Activated T-cell treated with anti-CD3 and anti-CD28 coated beads for 24 hours (primary cell): Measurements from ENCODE around the gene RGP1.

Experiments
- DNase-seq: peaks from one replicate; pipeline ENCODE4 v3.0.0-alpha.2; 2020; ENCODE audit warnings: low read depth

The RGP1 gene

DNA sequence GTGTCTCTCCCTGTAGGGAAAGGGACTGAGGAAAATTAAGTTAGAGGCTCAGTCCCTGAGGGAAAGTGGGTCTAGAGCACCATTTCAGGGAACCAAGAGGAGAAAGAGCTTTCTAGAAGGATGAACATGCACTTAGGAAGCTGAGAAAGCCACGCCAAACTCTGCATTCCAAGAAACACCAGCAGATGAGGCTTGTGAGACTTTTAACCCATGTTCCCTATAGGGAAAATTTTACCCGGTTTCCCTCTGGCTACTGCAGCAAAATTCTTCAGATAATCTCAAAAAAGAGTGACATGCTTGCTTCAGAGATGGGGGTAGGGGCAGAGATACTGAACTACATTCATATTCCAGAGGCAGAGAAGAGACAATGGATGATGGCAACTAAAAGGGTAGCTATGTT is 25.7 kb upstream of the RGP1 start:
- no peak for DNase-seq

DNA sequence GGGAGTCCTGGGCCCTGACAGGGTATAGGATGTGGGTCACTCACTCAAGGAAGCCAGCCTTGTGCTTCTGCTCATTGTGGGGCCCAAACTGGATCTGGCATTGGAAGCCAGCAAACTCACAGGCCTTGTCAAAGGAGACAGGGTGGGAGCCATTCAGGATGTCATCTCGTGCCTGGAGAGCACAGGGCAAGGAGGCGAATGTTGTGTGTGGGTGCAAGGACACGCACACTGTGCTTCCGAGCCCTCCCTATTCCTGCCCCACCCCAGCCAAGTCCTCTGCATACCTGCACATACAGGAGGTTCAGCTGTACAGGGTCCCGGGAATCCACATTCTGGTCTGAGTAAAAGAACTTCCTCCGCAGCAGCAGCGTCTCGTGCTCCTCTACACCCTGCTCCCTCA is 25.2 kb upstream of the RGP1 start:
- DNase-seq: no peak

DNA sequence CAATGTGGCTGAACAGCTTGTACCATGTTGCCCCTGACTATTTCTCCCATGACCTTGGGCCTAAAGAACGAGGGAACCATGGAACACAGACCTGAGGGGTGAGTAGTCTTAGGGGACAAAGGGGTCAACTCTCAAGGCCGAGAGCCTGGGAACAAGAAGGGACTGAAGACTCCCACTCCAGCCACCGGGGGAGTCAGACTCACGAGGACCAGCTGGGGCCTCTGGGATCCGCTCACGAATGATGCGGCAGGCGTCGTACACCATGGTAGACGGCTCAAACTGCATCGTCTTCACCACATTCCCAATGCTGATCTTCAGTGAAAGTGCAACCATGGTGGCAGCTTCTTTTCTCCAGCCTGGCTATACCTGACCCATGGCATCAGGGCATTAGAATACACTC is 23.7 kb upstream of the RGP1 start:
- no peak for DNase-seq

DNA sequence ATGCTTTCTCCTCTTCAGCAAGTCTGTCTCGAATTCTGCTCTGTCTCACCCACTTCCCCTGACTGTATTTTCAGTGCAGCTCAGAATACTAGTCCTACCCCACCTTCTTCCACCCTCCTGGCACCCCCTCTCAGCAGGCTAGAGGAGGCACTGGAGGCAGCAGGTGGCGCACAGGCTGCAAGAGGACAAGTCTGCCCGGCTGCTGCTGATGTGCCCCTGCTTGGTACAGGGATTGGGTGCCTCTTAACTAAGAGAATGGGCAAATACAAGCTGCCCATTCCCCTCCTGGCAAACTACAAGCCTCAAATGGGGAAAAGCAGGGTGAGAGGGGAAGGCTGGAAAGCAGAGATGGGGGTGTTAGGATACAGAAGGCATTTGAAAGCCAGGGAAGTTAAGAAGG is 22.2 kb upstream of the RGP1 start:
- DNase-seq: no peak

DNA sequence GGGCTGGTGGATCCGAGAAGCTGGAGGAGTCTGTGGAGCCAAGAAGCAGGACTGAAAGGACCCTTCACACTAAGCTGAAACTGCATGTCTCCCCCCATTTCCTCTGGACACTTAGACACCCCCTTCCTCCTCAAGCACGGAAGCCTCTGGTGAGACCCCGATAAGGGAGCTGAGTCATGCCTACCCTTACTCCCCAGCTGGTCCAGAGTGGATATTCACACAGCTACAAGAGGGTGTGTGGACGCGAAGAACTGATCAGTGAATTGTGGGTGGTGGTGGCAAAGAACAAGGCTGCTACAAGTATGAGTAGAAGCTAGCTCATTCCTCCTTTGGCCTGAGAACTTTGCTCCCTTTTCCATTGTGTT is 21.4 kb upstream of the RGP1 start:
- no peak for DNase-seq

DNA sequence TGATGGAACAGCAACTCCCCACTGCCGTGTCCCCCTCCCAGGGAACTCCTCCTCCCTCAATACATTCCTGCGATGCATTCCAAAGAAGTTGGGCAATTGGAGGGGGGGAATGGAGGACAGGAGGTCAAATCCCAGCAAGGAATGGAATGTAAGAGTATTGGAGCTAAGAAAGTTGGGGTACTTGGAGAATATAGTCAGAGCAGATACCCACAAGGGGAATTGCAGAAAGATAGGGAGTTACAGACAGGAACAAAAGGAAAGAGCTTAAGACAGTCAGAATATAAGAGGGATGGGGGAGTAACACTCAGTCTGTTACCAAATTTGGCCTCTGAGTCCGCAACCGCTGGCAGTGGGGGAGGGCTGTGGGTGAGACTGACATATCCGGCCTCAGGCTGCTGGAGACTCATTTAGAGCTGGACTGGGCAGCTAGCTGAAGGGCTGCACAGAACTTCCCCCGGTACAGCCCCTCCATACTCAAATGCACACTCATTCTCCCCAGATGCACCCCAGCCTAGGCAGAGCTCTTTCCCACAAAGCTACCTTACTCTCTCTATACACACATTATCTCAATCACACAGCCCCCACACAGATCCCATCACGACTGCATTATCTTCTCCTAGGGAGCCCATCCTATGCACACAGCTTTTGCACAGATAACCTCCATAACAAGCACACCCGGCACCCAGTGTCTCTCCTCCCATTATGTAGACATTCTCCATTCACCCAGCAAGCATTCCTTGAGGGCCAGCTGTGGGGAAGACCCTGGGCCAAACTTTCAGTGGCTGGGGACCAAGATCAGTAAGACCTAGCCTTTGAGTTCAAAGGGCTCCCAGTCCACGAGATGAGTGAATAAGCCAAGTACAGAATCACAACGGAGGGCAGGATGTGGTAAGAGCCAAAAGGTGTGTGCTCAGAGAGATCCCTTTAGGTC is 20.8 kb upstream of the RGP1 start:
- DNase-seq: no peak

DNA sequence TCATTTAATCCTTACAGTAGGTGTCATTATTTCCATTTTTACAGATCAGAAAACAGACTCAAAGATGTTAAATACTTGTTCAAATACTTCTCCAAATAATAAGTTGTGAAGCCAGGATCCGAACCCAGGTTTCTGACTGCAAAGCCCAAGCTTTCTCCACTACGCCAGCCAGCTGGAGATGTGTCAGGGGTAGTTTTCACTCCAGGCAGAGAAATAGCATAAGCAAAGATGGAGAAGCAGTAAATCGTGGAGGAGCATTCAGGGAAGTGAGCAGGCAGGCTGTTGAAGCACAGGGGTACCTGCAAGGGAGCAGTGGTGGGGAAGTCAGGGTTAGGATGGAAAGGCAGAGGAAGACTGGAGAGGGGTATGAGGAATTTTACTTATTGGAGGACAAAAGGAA is 20.0 kb upstream of the RGP1 start:
- DNase-seq: no peak

DNA sequence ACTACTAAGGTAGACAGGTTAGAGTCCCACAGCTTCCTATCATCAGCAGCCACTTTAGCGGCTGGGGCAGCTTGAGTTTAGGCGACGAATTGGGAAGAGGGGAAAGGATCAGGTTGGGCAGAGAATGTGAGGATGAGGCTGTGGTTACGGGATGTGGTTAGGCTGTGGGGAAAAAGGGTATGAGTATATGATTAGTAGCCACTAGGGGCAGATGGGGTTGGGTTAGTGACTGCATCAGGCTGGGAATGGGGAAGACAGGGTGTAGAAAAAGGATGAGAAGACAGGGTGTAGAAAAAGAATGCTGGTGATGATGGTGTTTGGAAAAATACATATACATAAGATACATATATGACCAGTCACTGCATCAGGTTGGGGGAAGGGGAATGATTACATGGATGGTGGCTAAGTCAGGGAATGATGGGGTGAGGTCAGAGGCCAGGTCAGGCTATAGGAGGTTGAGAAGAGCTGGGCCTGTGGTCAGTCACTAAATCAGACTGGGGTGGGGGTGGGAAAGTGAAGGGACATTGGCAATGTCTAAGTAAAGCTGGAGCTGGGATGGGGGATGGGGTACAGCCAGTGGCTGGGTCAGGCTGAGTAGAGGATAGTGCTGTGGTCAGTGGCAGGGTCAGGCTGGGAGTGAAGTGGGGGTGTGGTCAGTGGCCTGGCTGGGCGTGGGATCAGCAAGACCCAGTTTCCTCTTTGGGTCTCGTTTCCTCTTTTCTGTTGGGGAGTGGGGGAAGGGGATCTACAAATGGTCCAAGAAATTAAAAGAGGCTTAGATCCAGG is 19.2 kb upstream of the RGP1 start:
- DNase-seq: no peak

DNA sequence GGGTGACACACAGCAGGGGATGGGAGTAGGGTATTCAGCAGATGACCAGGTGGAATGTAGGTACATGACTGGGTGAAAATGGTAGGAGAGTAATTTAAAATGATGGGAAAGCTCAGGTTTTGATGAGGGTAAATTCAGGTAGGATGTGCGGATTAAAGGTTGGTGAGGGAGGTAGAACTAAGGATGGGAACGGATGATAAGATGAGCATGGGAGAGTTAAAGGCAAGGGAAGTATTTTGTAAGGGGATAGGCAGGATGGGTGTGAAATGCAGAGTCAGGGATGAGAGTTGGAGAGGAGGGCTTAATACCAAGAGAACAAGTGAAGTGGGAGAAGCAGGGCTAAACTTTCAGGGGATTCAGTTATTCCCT is 18.6 kb upstream of the RGP1 start:
- no peak for DNase-seq

DNA sequence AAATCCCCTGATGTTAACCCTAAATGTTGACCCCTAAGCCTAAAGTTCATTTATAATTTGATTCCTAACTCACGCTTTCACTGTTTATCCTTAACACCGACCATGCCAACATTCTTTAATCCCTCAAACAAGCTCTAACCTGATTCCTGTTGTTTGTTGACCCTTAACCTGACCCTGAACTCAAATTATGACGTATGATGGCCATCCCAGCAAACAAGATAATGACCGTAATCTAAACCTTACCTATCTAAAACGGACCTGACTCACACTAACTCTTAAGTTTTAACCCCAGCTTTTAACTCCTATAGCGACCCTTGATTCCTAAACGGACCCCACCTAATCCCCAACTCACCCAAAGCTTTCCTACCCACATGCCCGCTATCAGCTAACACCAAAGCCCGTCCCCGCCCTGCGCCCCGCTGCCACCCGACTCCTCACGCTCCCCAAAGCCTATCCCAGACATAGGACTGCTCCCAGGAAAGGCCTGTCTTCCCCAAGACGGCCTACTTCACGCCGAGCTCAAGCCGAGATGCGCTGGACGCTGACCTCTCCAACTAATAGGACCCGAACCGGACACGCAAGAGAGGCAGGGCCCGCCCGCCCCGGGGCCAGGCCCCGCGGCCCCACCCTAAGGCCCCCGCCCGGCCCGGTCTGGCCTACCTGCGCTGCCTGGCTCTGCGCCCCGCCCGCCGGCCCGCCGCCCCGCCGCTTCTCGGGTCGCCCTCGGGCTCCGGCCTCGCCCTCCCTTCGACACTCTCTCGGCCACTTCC is 17.5 kb upstream of the RGP1 start:
- DNase-seq: no peak

DNA sequence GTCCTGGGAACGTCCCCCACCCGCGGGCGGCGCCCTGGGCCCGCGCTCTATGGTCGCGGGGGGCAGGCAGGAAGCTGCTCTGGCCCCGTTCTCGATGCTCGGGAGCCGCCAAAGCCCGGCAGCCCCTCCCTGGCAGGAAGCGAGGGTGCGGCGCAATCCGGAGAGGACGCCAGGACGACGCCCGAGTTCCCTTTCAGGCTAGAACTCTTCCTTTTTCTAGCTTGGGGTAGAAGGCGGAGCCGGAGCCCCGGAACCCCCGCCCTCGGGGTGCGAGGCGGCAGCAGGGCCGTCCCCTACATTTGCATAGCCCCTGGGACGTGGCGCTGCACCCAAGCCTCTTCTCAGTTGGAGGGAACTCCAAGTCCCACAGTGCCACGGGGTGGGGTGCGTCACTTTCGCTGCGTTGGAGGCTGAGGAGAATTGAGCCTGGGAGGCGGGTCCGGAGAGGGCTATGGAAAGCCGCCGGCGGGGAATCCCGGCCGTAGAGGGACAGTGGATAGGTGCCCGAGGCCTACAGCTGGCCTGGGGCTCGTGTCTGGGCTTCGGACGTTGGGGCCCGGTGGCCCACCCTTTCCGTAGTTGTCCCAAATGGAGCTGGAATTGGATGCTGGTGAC is 16.8 kb upstream of the RGP1 start, which contains the start of the genes CREB3 and TLN1:
Gene CREB3, plus strand, starts transcription at position 482 of the 615 bp plus-strand sequence. Its CDS starts 107 bp downstream, at position 589.
Gene TLN1, minus strand, starts transcription at position 11 of the 615 bp plus-strand sequence. CDS start 6,501 bp downstream, outside the sequence.
- DNase-seq: peak; percentile 96

DNA sequence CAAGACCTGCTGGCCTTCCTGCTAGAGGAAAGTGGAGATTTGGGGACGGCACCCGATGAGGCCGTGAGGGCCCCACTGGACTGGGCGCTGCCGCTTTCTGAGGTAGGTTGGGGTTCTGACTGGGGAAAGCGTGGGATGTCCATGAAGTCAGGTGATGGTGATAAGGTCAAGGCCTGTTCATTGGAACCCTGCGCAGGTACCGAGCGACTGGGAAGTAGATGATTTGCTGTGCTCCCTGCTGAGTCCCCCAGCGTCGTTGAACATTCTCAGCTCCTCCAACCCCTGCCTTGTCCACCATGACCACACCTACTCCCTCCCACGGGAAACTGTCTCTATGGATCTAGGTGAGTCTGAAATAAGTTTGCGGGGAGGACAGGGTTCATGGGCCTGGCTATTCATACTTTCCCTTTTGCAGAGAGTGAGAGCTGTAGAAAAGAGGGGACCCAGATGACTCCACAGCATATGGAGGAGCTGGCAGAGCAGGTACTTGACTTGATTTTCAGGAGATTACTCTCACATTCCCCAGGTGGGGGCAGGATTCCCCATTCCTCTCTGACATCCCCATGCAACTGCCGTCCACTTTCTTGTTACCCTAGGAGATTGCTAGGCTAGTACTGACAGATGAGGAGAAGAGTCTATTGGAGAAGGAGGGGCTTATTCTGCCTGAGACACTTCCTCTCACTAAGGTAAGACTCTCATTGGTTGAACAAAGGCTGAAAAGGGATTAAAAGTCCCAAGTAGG is 16.1 kb upstream of the RGP1 start:
- no peak for DNase-seq

DNA sequence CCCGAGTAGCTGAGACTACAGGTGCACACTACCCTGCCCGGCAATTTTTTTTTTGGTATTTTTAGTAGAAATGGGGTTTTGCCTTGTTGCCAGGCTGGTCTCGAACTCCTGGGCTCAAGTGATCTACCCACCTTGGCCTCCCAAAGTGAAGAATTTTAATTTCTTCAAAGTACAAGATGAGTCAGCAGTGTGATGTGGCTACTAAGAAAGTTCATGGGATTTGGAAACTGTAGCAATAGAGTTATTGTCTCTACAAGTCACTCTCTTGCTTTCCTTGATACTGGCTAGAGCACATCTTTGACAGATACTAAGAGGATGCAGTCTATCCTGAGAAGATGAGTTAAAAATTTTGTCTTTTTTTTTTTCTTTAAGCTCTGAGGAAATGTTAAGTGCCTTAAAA is 15.0 kb upstream of the RGP1 start:
- DNase-seq: no peak

DNA sequence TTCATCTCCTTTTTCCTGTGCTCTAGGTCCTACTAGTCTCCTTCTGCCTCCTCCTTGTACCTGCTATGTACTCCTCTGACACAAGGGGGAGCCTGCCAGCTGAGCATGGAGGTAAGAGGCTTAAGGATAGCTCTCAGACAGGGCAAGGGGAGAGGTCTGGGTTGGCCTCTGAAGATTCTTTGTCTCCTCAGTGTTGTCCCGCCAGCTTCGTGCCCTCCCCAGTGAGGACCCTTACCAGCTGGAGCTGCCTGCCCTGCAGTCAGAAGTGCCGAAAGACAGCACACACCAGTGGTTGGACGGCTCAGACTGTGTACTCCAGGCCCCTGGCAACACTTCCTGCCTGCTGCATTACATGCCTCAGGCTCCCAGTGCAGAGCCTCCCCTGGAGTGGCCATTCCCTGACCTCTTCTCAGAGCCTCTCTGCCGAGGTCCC is 12.9 kb upstream of the RGP1 start:
- peak; percentile 55 for DNase-seq

DNA sequence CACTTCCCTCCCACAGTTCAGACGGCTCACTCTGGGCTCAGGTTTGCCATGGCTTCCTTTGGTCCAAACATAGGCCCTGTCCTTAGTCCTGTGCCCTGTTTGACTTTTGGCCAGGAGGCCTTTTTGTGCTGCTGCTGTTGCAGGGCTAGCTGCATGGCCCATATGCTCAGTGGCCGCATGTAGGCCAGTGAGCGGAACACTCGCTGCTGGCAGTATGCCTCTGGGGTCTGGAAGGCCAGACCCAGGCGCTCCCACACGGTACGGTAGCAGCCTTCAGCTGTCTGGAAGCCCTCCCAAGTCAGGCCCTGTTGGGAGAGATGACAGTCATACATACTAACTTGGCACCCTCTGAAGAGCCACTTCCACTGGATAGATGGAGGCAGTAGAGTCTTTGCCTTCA is 11.9 kb upstream of the RGP1 start:
- DNase-seq: no peak

DNA sequence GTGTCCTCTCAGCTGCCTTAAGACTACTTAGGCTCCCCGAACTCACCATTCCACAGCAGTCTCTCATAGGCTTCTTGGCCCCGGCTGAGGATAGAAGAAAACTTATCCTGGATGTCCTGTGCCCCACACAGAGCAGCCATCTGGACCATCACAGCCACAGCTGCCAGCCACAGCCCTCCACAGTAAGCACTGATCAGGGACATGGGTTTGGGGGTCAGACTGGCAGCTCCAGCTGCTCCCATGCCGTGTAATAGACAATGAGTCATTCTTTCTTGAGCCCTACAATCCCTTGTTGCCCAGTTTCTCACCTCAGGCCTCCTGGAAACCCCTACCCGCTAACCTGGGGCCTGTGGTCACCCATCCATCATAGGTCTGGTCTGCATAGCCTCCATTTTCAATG is 10.9 kb upstream of the RGP1 start:
- DNase-seq: no peak

DNA sequence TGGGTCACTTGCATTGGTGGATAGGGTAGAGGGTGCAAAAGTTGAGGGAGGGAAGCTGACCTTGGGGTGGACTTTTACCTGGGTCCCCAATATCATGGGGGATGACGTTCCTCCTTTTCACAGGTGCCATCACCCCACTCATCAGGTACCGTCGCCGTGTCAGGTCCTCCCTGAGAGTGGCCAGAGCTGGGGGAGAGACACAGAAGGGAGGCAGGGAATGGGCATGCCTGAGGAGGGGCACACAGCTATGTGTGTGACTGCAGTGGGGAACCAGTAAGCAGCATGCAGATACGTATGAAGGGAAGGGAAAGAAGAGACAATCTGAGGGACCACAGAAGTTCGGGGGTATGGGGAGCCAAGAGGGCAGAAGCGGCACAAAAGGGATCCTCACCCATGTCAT is 10.2 kb upstream of the RGP1 start:
- DNase-seq: no peak

DNA sequence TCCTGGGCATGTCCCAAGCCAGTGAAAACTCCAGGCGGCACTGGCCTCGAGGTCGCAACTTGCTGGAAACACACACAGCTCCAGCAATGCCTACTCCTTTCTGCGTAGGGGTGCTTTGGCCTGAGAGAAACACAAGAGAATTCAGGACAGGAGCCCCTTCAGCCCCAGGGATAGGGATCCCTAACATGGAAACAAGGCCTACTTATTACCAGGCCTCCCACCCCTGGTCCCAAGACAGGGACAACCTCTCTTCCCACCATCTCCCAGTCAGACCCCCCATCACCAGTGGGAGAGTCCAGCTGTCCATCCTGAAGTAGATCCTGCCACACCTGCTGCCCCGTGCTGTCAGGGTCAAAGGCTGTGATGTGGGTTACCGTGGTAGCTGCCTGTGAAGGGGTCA is 8.8 kb upstream of the RGP1 start:
- DNase-seq: no peak

DNA sequence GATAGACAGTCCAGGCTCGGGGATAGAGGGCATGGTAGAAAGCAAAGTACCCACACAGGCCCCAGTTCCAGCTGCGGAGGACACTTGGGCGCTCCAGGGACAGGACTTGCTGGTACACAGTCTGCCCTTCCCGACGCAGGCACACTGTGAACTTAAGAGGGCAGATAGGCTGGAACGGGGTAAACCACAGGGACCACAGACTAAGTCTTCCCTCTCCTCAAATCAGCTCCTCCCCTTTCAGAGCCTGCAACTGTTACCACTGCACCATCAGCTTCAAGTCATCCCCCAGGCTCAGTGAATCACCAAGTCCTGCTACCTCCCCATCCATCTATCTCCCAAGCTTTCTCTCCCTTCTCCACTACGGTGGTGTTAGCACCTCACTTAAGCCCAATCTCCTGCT is 7.3 kb upstream of the RGP1 start:
- no peak for DNase-seq

DNA sequence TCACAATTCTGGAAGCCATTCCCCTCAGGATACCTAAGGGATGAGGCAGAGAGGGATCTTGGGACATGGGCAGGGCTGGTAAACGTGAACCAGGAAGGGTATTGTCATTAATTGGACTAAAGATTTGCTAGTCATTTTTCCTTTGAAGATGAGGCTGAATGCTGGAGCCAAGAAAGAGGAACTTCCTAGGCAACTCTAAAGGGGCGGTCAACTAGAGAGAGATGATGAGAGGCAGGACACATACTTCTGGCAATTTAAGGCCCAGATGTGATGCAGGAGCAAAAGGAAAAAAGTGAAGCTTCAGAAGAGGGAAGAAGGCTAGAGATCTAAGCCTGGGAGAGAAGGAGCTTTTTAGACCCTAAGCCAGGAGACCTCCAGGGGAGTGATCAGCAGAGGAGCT is 5.6 kb upstream of the RGP1 start:
- DNase-seq: no peak

DNA sequence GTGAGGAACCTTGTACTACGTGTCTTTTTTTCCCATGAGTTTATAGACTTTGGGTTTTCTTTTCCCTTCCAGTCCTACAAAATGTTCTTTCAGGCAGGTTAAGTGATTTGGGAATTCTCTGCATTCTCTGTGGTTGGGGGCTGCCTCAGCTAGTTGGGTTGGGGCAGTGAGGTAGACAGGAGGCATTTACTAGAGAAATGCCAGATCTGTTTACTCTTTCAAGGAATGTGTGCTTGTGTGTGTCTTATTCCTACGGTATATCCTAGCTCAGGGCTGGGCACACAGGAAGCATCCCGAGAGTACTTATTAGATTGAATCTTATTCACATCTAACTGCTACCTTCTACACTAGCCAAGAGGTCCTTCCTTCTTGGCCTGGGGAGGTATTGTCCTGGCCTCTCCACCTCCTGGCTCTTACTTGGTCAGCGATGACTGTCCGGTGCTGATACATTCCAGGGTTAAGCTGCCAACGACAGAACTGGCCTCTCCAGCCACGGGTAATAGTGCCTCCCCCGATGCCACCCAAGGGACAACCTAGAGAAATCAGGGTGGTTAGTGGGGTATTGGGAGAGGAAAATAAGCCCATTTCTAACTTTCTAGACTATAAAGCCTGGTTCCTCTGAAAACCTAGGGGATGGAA is 5.1 kb upstream of the RGP1 start:
- no peak for DNase-seq
